GM12872 (cell line): ENCODE results near the gene HPGDS.

Source experiments
- TF ChIP-seq, protein P1 (sequence below): IDR thresholded peaks from 3 replicates; pipeline ENCODE4 v1.5.1; 2011; ENCODE audit warnings: low read depth, mild to moderate bottlenecking, low read length, moderate library complexity; ENCODE audit not compliant: insufficient read depth

Gene HPGDS

DNA sequence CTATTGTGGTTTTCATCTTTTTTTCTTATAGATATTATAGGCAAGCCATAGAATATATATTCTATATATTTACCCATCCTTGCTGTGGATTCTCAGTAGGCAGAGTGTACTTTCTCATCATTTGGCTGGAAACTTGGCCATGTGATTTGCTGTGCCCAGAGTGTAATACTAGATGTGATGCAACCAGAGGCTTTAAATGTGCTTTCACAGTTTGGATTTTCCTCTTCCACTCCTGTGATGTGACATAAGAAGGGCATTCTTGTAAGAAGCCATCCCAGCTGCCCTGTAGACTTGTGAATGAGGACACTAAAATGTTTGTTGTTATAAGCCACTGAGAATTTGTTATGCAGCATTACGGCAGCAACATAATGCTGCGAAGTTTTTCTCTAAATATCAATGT lies 10.4 kb upstream of the HPGDS start:
- TF ChIP-seq, protein P1, sequence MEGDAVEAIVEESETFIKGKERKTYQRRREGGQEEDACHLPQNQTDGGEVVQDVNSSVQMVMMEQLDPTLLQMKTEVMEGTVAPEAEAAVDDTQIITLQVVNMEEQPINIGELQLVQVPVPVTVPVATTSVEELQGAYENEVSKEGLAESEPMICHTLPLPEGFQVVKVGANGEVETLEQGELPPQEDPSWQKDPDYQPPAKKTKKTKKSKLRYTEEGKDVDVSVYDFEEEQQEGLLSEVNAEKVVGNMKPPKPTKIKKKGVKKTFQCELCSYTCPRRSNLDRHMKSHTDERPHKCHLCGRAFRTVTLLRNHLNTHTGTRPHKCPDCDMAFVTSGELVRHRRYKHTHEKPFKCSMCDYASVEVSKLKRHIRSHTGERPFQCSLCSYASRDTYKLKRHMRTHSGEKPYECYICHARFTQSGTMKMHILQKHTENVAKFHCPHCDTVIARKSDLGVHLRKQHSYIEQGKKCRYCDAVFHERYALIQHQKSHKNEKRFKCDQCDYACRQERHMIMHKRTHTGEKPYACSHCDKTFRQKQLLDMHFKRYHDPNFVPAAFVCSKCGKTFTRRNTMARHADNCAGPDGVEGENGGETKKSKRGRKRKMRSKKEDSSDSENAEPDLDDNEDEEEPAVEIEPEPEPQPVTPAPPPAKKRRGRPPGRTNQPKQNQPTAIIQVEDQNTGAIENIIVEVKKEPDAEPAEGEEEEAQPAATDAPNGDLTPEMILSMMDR: no peak

DNA sequence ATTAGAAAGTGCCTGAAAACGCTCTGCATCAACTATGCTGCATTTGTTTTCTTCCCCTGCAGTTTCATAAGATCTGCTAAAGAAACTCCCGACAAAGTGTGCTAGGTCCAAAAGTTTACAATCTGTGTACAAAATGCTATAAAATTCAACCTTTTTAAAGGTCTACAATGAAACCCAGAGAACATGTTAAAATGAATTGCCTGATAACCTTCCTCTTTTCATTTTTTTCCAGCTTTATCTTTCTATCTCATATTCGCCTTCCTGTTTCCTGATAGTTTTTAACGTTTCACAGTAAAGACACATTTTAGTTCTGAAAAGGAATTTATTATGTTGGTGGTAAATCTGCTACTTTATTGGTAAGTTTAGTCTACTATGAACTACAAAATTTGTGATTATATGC lies 9.5 kb upstream of the HPGDS start:
- TF ChIP-seq, protein P1: no peak

DNA sequence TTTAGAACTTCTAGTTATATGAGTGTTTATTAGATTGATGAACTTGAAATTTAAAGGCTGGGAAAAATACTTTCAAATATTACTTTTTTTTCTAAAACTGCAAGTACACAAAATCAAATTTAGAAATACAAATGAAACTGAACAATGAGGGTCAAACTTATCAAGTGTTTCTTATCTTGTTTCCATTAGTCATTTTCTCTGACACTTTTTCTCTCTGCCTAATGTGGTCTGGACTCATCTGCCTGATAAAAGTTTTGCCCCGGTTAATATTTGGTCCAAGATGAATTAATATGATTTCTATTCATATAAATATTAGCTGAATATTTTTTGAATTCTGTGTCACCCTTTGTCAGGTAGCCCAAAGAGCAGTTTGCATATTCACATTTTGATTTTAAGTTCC lies 8.7 kb upstream of the HPGDS start:
- TF ChIP-seq, protein P1: no peak

DNA sequence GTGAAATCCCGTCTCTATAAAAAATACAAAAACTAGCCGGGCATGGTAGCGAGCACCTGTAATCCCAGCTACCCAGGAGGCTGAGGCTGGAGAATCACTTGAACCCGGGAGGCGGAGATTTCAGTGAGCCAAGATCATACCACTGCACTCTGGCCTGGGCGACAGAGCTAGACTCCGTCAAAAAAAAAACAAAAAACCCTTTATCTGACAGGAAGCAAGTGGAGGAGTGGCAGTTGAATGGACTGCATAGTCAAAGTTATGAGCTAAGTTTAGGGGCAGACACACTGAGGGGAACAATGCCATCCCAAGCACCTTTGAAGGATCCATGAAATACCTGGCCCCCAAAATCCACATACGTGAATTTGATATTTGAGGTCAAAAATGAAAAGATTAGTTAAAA lies 7.5 kb upstream of the HPGDS start:
- TF ChIP-seq, protein P1: no peak

DNA sequence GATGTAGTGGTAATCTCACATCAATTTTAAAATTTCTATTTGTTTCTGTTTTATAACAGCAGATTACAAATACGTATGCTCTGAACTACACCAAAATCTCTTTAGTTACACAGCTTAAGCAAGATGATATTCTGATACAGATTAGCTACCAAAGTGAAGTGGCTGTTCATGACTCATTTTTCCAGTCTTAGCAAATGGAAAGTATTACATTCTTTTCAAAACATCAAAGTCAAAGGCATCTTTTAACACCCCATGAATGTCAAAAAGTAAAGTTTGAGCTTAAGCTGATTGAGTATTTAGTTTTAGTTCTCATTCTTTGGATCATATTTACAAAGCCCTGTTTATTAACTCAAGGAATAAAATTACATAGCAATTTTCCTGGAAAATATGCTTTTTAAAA lies 6.6 kb upstream of the HPGDS start:
- TF ChIP-seq, protein P1: no peak

DNA sequence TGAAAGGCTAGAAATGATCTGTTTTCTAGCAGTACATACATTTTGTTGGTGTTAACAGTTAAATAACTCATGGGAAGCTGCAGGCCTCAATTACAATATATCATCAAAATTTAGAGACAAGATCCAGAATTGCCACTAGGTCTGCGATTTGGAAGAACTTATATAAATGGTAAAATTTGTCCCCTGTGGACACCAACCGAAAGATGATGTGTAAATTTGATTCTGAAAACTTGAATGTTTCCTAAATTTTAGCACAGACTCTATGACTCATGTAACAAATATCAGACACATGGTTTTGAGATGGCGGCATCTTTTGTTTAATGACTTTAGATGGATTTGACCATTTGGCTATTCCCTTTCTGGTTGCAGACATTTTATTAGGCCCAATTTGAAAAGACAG lies 6.0 kb upstream of the HPGDS start:
- TF ChIP-seq, protein P1: no peak

DNA sequence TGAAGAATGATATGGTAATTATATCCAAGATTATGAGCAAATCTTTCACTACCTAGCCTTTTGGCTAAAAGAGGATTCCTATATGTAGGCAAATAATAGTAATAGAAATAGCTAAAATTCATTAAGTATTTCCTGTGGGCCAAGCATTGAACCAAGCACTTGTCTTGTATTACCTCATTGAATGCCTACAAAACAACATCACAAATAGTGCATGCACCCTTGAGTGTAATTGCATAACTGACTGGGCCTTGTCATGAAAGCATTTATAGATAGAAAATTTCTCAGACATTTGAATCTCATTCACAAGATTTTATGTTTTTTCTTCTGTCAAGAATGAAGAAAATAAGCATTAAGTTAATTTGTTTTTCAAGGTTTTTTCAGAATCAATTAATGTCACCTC lies 3.9 kb upstream of the HPGDS start:
- TF ChIP-seq, protein P1: no peak

DNA sequence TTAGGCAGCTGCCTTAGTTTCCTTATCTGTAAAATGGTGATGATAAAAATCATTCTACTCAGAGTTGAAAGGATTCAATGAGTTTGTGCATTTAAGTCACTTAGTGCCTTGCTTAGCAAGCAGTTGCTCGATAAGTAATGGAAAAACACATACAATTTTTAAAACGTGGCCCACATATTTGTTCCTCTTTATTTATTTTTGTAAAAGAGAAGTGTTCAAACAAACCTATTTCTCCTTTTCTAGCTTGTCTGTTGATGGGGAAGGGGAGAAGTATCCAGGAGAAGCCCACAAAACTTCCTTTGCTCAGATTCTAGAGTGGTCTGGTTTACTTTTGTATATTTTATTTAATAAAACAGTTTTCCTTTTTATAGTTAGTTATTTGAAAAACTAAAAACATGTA lies 3.3 kb upstream of the HPGDS start:
- TF ChIP-seq, protein P1: no peak
